GM19438 (cell line): Measurements from ENCODE around the gene BCCIP.

Source experiments
- ATAC-seq: cut with Tn5 transposase; IDR thresholded peaks from one replicate; pipeline ENCODE4 v1.9.1; 2021; ENCODE audit warnings: low read depth; ENCODE audit not compliant: unreplicated experiment

BCCIP gene

GRCh38 chr10:125822878-125823662, at the start of gene BCCIP, which contains the start of gene UROS:
TSS of gene BCCIP (plus strand) at chr10:125823546. CDS start at chr10:125823558, 12 bp downstream.
TSS of gene UROS (minus strand) at chr10:125823258. CDS start at chr10:125816499, 6,759 bp downstream.
- peak; percentile 82 for ATAC-seq

GRCh38 chr10:125773687-125774543, 49.4 kb upstream of the BCCIP start:
- ATAC-seq, result no peak

GRCh38 chr10:125774581-125775191, 48.7 kb upstream of the BCCIP start:
- no peak for ATAC-seq

GRCh38 chr10:125775491-125776106, 47.7 kb upstream of the BCCIP start, which contains the start of gene MMP21:
TSS of gene MMP21 (minus strand) at chr10:125775821. CDS start at chr10:125775821, 0 bp downstream.
- ATAC-seq, result no peak

GRCh38 chr10:125777806-125778205, 45.5 kb upstream of the BCCIP start:
- ATAC-seq, result no peak

- no peak for ATAC-seq
These were observed 44.8 kb upstream of the BCCIP start for GRCh38 chr10:125778556-125778955.

- no peak for ATAC-seq
These were observed 43.7 kb upstream of the BCCIP start for GRCh38 chr10:125779403-125780327.

- ATAC-seq, result no peak
These were observed 42.0 kb upstream of the BCCIP start for GRCh38 chr10:125781374-125781773.

GRCh38 chr10:125782054-125782453, 41.3 kb upstream of the BCCIP start:
- ATAC-seq, result no peak

GRCh38 chr10:125782616-125783015, 40.7 kb upstream of the BCCIP start:
- ATAC-seq, result no peak

GRCh38 chr10:125783408-125783807, 39.9 kb upstream of the BCCIP start:
- no peak for ATAC-seq

GRCh38 chr10:125783957-125784356, 39.4 kb upstream of the BCCIP start:
- peak; percentile 90 for ATAC-seq

GRCh38 chr10:125785791-125786190, 37.6 kb upstream of the BCCIP start:
- ATAC-seq, result no peak

GRCh38 chr10:125788156-125789034, 35.0 kb upstream of the BCCIP start:
- no peak for ATAC-seq

- ATAC-seq, result no peak
These were observed 30.7 kb upstream of the BCCIP start for GRCh38 chr10:125792342-125793300.

GRCh38 chr10:125795128-125795527, 28.2 kb upstream of the BCCIP start:
- ATAC-seq, result no peak

GRCh38 chr10:125795637-125796190, 27.6 kb upstream of the BCCIP start:
- ATAC-seq, result no peak
